Ascending aorta (tissue), 2 donors: ENCODE data around the gene PIK3R3. TPM values are rescaled to one million over a fixed set of nuclear protein-coding genes. Genes with fewer than 3 reads are reported as not detected.

ENCODE experiments used
- DNase-seq, 2 donors: peaks; one replicate each; pipeline ENCODE4 v3.0.0-alpha.2; 2019; ENCODE audit warnings: low spot score in 2 of 2
- H3K27ac ChIP-seq, 2 donors: fragments of 200-600 bp; sonication (generic); one replicate each; pipeline ENCODE4 v1.5.1; 2016 to 2017; ENCODE audit warnings: mild to moderate bottlenecking in 1 of 2
- H3K27me3 ChIP-seq: fragments of 200-600 bp; sonication (generic); one replicate; pipeline ENCODE4 v1.5.1; 2017
- H3K36me3 ChIP-seq, 2 donors: fragments of 200-600 bp; sonication (generic); one replicate each; pipeline ENCODE4 v1.5.1; 2016
- H3K4me1 ChIP-seq, 2 donors: fragments of 200-600 bp; sonication (generic); one replicate each; pipeline ENCODE4 v1.5.1; 2016 to 2017; ENCODE audit warnings: mild to moderate bottlenecking in 1 of 2
- H3K4me3 ChIP-seq, 2 donors: fragments of 200-600 bp; sonication (generic); one replicate each; pipeline ENCODE4 v1.5.1; 2016 to 2017; ENCODE audit warnings: mild to moderate bottlenecking in 1 of 2
- H3K9me3 ChIP-seq, 2 donors: fragments of 200-600 bp; sonication (generic); one replicate each; pipeline ENCODE4 v1.5.1; 2016
- intact Hi-C: fragments of 100-400 bp; cut with DNase I; formaldehyde crosslinking; loops from one replicate; pipeline ENCODE4 v1.15.1; 2023
- total RNA-seq: library from RNA; depleted of rRNA; stranded (reverse); fragments of >200 nt; gene quantifications from one replicate; pipeline ENCODE4 v1.1.0, GENCODE V29; 2016
- TF ChIP-seq, protein P1 (sequence below), 3 experiments: fragments of 200-600 bp in 2 of 3; fragments of 450-650 bp in 1 of 3; sonication (generic) in 2 of 3; IDR thresholded peaks; one replicate each; pipeline ENCODE4 v1.5.1; 2016 to 2019; ENCODE audit warnings: antibody characterized with exemption in 3 of 3, mild to moderate bottlenecking in 1 of 3, moderate library complexity in 1 of 3

PIK3R3 gene
- total RNA-seq, 1 donor from 2014 or later: 33.1 TPM

DNA sequence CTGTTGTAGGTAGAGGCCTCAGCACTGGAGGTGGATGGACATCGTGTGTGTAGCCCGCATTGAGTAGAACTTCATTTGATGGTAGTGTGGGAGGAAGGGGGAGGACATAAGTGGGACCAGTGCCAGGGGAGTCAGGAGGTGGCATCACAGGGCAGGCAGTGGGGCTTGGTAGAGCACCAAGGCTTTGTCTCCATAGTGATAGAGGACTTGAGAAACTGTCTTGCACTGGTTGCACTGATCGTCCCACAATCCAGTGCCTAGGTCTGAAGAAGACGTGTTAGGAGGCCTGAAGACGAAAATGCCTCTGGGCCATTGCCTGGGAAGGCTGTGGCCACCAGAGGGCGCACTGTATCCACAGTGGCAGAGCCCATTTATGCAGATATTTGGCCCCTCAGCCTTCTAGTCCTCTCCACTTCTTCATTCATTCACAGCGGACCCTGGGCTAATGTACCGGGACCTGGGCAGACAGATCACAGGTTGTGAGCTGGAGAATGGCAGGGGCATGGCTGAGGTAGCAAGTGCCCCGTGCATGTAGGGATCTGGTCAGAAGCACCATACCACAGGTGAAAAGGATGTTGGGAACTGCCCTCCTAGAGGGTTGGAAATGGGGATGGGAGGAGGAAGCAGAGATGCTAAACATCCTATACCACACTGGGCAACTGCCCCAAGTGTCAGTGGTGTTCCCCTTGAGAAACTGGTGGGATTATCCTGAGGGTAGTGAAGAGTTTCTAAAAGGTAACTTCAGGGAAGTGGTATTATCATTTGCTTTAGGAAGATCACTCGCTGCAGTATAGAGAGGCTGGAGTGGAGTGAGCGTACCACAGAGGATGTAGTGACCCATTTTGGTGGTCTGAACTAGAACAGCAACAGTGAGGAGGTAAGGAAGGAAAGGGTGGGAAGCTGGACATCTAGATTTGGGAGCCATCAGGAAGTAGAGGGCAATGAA lies 95.3 kb downstream of the PIK3R3 start:
- peak; percentile 33 to 93 for DNase-seq
- H3K27me3 ChIP-seq: no peaks in the 10 kb centered on the region
- no peak overlapping the region for H3K4me3 ChIP-seq
- TF ChIP-seq, protein P1, sequence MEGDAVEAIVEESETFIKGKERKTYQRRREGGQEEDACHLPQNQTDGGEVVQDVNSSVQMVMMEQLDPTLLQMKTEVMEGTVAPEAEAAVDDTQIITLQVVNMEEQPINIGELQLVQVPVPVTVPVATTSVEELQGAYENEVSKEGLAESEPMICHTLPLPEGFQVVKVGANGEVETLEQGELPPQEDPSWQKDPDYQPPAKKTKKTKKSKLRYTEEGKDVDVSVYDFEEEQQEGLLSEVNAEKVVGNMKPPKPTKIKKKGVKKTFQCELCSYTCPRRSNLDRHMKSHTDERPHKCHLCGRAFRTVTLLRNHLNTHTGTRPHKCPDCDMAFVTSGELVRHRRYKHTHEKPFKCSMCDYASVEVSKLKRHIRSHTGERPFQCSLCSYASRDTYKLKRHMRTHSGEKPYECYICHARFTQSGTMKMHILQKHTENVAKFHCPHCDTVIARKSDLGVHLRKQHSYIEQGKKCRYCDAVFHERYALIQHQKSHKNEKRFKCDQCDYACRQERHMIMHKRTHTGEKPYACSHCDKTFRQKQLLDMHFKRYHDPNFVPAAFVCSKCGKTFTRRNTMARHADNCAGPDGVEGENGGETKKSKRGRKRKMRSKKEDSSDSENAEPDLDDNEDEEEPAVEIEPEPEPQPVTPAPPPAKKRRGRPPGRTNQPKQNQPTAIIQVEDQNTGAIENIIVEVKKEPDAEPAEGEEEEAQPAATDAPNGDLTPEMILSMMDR (IDR thresholded peaks at IDR 0.05): peak; percentile 96 to 97 (median 96)
- H3K27ac ChIP-seq: no peak overlapping the region
- no peaks in the 10 kb centered on the region for H3K9me3 ChIP-seq
- intact Hi-C loops: loop anchor here (1.0 to 10.0 kb wide), 4 partner anchors 98 to 308 kb away; partner anchors contain the start of gene NSUN4
- H3K36me3 ChIP-seq: peaks cover 3 to 5% of the 10 kb centered on the region in 2 donors
- H3K4me1 ChIP-seq: no peaks in the 10 kb centered on the region

DNA sequence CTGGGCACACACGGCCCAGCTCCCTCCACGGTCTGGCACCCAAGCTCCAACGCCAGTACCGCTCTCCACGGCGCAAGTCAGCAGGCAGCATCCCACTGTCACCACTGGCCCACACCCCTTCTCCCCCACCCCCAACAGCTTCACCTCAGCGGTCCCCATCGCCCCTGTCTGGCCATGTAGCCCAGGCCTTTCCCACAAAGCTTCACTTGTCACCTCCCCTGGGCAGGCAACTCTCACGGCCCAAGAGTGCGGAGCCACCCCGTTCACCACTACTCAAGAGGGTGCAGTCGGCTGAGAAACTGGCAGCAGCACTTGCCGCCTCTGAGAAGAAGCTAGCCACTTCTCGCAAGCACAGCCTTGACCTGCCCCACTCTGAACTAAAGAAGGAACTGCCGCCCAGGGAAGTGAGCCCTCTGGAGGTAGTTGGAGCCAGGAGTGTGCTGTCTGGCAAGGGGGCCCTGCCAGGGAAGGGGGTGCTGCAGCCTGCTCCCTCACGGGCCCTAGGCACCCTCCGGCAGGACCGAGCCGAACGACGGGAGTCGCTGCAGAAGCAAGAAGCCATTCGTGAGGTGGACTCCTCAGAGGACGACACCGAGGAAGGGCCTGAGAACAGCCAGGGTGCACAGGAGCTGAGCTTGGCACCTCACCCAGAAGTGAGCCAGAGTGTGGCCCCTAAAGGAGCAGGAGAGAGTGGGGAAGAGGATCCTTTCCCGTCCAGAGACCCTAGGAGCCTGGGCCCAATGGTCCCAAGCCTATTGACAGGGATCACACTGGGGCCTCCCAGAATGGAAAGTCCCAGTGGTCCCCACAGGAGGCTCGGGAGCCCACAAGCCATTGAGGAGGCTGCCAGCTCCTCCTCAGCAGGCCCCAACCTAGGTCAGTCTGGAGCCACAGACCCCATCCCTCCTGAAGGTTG lies 97.6 kb downstream of the PIK3R3 start:
- H3K27me3 ChIP-seq: no peaks in the 10 kb centered on the region
- H3K36me3 ChIP-seq: peaks cover 17 to 26% of the 10 kb centered on the region in 2 donors
- intact Hi-C loops: loop anchor here (10.0 kb wide), 1 partner anchor 310 kb away; the partner anchor contains the start of gene NSUN4
- no peak for DNase-seq
- no peaks in the 10 kb centered on the region for H3K9me3 ChIP-seq
- TF ChIP-seq, protein P1 (IDR thresholded peaks at IDR 0.05): no peak
- no peak overlapping the region for H3K4me3 ChIP-seq
- H3K4me1 ChIP-seq: no peaks in the 10 kb centered on the region
- no peak overlapping the region for H3K27ac ChIP-seq

- no peak overlapping the region for H3K4me3 ChIP-seq
- TF ChIP-seq, protein P1 (IDR thresholded peaks at IDR 0.05): no peak
- intact Hi-C loops: loop anchor here (10.0 kb wide), 1 partner anchor 314 kb away; the partner anchor contains the start of gene NSUN4
- H3K4me1 ChIP-seq: no peaks in the 10 kb centered on the region
- no peak overlapping the region for H3K27ac ChIP-seq
- no peaks in the 10 kb centered on the region for H3K27me3 ChIP-seq
- H3K9me3 ChIP-seq: no peaks in the 10 kb centered on the region
- H3K36me3 ChIP-seq: peaks cover 21 to 38% of the 10 kb centered on the region in 2 donors
- DNase-seq: no peak
Observed at GRCh38 chr1:46030876-46031660, 101.4 kb downstream of the PIK3R3 start.

DNA sequence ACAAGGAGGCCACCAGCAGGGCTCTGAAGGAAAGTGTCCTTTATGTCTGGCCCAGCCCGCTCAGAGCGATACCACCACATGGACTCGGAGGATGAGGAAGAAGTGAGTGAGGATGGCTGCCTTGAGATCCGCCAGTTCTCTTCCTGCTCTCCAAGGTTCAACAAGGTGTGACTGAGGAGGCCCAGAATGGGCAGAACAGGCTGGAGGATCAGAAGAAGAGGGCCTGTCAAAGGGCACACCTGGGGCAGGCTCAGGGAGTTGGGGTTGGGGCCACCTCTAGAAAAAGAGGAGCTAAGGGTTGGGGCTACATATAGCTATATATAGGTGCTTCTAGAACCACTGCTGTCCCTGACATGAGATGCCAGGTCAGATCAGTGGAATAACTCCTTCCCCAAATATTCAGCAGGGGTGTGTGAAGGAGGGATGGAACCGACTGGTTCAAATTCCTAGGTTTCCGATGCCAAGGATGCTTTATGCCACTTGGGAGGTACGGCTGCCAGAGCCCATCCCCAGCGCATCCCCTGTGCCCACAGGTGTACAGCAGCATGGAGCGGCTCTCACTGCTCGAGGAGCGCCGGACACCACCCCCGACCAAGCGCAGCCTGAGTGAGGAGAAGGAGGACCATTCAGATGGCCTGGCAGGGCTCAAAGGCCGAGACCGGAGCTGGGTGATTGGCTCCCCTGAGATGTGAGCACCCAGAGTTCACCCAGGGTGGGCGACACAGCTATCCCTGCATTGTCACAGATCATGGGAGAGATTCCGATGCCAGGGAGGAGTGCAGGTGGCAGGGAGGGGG lies 102.2 kb downstream of the PIK3R3 start:
- no peak for DNase-seq
- H3K9me3 ChIP-seq: no peaks in the 10 kb centered on the region
- peaks cover 21 to 38% of the 10 kb centered on the region in 2 donors for H3K36me3 ChIP-seq
- no peaks in the 10 kb centered on the region for H3K4me1 ChIP-seq
- no peaks in the 10 kb centered on the region for H3K27me3 ChIP-seq
- no peak overlapping the region for H3K4me3 ChIP-seq
- intact Hi-C loops: loop anchor here (10.0 kb wide), 1 partner anchor 315 kb away; the partner anchor contains the start of gene NSUN4
- TF ChIP-seq, protein P1 (IDR thresholded peaks at IDR 0.05): no peak
- no peak overlapping the region for H3K27ac ChIP-seq
